Measurements from ENCODE around the gene NELL1.

Gene NELL1

DNA sequence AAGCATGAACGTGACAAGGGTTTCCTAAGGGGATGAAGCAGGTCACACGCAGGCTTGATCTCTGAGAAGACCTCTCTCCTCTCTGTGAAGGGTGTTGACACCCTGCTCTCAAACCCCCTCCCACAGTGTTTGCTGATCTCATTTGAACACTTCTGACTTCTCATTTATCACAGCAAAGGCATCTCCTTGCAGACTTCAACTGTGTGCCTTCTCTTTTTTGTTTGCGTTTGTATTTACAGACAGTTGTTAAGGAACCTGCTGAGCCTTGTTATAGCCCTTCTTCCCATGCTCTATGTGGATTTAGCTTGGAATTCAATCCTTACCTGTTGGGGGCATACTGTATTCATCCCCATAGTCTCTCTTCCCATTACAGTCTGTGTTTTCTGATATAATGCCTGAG lies 206.5 kb downstream of the NELL1 start:
- DNase-seq (ENCODE audit: low read depth): no peak

DNA sequence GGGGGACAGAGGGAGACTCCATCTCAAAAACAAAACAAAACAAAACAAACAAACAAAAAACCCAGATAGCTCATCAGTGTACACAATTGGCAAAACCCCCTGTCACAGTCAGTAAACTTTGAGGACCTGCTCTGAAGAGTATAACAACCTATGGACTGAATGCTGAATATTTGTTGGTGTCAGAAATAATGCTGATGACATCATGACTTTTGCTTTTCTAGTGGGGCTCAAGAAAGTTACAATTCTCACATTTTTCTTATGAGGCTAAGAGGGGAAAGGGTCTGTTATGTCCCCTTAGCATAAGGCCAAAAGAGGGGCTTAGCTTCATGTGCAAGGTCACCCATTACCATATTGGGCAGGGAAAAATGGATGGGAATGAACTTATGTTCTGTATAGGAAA lies 207.4 kb downstream of the NELL1 start:
- DNase-seq (ENCODE audit: low read depth): no peak

DNA sequence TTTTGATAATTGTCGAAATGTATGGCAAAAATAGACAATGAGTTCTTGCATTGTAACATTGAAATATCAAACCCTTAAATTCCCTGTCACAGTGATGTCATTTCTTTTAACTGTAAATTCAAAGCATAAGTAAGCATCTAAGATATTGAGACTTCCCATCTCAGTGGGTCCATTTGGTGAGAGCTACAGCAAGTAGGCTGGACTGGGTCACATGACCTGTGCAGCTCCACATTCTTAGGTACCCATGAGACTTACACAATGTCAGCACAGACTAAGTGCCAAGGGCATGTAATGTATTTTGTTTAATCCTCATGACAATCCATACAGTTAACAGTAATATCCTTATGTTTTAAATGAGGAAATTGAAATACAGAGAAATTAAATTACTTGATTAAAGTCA lies 210.7 kb downstream of the NELL1 start:
- no peak for DNase-seq (ENCODE audit: low read depth)

DNA sequence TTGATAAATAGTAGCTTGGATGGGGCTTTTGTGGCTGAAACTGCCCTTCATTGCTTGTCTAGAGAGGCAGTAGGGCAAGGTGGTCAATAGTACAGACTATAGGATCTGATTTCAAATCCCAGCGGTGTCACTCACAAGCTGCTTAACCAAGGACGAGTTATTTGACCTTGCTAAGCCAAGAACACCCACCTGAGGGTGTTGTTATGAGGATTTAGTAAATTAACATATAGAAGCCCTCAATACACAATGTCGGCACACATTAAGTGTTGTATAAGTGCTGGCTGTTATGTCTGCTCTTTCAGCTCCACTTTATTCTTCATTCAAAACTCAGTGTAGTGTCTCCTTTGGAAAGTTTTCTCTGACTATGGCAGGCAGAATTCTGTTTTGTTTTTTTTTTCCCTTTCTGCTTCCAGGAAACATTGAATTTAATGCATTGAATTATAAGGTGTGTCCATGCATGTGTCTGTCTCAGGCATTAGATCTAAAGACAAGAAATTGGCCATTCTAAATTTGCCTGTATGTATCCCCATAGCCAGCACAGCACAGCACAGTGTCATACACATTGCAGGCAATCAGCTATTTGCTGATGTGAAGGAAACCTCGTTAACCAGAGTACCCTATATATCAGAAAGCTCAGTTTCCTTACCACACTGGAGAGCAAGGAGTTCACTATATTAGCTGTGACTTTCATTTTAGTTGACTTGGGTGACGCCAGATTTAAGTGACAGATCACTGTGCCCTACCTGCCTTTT lies 212.1 kb downstream of the NELL1 start:
- DNase-seq (ENCODE audit: low read depth): no peak

DNA sequence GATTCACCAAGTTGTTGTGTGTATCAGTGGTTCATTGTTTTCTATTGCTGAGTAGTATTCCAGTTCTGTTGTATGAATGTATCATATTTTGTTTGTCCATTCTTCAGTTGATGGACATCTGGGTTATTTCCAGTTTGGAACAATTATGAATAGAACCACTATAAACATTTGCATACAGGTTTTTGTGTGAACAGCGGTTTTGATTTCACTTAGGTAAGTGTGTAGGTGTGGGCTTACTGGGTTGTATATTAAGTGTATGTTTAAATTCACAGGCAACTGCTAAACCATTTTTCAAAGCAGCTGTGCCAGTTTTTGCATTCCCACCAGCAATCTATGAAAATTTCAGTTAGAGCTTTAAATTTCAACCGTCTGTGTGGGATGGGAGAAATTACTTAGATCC lies 217.8 kb downstream of the NELL1 start:
- no peak for DNase-seq (ENCODE audit: low read depth)

DNA sequence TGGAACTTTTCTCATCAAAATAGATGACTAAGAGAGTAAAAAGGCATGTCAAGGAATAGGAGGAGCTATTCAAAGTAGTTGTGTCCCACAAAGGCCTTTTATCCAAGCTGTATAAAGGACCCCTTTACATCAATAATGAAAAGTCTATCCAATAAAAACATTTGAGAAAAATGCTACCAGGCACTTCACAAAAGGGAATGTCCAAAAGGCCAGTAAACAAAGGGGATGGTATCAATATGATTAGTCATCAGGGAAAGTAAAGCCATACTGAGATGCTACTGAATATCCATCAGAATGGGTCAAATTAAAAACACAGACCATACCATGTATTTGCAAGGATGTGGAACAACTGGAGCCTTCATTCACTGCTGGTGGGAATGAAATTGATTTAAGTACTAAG lies 224.9 kb downstream of the NELL1 start:
- DNase-seq (ENCODE audit: low read depth): no peak

DNA sequence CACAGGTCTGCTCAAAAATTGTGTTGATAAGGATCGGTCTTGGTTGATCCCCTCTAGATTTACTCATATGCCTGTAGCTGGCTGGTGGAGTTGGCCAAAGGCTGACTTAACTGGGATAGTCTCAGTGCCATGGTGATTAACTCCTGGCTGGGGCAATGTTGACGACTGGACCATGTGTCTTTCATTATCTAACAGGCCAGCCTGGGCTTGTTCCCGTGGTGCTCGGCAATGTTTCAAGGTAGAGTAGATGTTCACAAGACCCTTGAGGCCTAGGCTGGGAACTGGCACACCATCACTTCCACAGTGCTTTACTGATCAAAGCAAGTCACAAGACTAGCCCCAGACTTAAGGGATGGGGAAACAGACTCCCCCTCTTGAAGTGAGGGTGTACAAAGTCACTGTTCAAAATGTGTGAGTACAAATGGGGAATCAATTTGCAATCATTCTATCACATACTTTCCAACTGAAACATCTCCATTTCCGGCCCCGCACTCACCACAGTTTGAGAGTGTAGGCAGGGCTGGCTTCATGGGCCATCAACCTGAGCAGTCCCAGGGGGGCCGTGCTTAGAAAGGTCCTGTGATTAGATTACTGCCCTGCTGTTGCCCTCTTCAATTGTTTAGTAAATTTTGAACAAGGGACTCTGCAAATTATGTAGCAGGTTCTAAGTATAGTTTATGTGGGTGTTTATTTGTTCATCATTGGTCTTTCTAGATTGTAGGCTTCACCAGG lies 240.8 kb downstream of the NELL1 start:
- DNase-seq (ENCODE audit: low read depth): no peak

DNA sequence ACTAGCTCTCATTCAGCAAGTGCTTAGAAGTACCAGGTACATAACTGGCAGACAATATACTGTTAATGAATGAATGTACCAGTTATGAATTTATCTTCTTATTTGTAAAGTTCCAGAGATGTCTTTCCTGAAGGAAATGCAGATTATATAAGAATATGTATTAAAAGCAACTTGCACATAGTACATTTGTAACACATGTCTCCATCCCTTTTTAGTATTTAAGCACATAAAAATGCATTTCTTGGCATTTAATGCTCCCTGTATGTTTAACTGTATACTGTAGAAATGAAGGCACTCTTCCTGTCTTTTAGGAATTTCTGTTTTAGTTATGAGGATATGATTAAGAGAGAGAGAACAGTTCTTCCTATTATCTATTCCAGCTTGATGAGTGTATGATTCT lies 241.3 kb downstream of the NELL1 start:
- no peak for DNase-seq (ENCODE audit: low read depth)

DNA sequence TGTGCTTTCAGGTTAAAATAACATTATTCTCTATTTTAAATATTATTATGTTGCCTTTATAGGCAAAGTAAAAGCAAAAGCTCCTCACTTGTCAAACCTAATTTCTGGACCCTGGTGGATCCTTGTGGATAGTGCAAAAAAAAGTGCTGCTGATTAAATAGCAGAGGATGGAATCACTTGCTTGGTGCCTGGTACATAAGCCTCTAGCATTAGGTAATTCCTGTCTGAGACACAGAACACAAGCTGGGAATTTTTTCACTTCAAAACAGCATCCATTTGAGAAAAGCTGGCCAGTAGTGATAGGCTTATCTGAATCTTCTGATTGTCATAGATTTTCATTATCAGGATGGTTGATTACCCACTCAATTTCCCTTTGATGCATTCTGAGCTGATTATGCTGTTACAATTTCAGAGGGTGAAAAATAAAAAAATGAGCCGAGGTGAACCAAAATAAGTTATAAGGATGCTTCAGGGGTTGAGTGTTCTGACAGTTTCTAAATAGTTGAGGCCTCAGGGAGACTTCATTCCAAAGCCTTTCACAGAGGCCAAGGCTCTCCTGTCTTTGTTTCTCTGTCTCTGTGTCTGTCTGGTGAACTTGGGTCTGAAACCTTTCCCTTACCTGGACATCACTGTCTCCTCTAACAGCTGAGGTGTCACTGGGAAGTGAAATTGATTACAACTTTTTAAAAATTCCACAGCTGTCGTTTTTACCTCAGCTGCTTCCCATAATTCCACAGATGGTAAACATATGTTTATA lies 242.9 kb downstream of the NELL1 start:
- no peak for DNase-seq (ENCODE audit: low read depth)

DNA sequence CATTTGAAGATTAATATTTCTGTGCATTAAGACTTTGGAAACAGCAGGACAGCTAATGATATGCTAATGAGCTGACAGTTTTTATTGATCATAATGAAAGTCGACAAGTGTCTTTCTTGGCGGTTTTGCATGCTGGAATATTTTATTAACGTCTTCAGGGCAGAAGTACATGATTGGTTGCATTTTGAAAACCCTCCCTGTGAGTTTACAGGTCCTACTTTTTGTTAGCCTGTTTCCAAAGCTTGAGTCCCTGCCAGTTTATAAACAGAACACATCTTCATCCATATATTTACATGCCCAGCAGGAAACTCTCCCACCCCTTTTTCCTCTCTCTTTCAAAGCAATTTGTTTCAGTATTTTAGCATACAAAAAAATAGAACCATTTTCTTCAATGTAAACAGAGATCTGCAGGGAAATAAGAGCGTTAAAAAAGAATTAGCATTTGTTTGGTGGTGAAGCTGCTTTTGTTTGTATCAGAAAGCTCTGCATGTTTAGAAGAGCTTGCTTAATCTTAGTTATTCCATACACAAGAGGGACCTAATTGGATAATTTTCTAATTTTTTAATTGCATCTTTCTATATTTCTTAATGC lies 243.6 kb downstream of the NELL1 start:
- no peak for DNase-seq (ENCODE audit: low read depth)

DNA sequence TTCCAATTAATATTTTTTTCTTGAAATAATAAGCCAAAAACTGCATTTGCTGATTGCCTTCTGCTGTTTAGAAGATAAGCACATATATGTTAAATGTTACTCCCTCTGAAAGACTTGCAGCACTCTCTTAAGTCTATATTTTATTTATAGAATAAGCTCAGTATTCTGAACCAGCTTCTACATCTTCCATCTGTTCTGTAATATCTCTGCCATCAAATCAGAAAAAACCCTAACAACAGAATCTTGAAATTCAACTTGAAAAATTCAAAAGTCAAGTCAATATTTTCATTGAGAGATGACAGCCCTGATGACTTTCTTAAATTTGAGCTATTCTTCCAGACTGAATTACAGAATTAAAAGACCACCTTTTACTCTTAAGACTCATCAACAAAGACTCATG lies 247.9 kb downstream of the NELL1 start:
- no peak for DNase-seq (ENCODE audit: low read depth)

DNA sequence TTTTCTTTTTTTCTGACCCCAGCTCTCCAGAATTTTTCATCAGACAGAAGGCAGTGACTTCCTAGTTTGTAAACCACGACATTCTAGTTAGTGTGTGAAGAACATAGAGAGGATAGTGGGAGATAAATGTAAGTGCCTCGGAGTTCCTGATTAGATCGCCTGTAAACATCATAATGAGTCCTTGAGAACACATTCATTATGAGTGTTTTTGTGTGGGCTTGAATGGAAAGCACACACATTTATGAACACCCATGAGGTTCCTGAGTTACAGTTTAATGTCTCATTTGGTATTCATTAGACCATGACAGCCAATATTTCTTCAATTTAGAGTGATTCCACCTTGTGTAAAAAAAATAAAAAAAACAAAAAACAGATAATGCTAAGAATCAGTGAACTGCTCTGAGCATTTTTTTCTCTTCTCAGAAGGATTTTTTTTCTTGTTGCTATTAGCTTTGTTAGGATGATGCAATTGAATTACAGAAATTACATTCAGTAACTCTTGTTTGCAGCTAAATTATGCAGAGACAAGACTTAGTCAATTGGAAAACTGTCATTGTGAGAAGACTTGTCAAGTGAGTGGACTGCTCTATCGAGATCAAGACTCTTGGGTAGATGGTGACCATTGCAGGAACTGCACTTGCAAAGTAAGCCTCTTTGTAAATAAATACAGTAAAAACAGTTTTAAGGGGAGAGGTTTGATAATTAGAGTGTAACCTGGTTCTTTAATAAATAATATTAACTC lies 257.6 kb downstream of the NELL1 start:
- no peak for DNase-seq (ENCODE audit: low read depth)

DNA sequence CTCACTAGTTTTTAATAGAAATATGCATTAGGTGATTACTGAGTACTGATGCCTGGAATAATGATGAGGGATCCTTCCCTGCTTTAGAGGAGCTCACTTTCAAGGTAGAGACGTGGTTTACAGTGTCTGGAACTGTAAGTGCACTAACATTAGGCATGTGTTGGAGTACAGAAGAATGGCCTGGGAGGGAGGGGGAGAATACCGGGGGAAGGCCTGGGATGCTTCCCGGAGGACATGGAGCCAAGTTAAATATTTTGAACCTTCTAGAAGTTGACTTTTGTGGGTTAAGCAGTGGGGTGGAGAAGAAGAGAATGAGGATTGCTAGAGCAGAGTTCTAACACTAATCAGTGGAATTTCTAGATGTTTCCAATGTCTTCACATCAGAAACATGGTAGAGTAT lies 261.6 kb downstream of the NELL1 start:
- DNase-seq (ENCODE audit: low read depth): no peak

DNA sequence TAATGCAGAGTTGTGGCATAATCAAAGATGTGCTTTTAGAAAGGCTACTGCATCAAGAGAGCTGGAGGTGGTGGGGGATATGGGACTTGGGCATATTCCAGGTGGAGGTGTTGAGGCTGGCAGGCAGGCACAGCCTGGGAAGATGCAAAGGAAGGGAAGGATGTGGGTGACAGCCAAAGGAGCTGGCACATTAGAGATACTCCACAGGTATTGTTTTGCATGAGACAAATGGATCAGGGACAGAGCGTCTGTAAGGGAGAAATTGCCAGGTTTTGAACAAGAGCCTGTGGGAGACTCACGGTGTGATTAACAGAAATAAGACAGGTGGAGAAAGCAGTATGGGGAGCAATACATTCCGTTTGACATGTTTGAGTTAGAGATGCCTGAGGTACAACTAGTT lies 263.7 kb downstream of the NELL1 start:
- no peak for DNase-seq (ENCODE audit: low read depth)

DNA sequence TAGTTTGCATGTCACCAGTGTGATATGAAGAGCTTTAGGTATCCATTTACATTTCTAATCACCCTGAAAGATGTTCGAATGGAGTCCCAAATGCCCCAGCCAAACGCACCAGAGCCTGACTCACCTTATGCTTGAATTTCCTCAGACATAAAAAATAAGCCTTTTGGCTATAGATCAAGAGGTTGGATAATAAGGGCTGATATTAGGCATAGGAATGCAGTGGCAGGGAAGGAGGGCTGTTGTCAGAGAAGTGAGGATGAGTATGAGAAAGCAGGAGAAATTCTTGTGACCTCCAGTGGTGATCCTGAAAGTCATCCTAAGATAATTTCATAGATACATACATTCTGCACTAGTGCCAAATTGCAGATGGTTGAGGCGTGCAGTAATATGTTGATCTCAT lies 264.6 kb downstream of the NELL1 start:
- DNase-seq (ENCODE audit: low read depth): no peak

DNA sequence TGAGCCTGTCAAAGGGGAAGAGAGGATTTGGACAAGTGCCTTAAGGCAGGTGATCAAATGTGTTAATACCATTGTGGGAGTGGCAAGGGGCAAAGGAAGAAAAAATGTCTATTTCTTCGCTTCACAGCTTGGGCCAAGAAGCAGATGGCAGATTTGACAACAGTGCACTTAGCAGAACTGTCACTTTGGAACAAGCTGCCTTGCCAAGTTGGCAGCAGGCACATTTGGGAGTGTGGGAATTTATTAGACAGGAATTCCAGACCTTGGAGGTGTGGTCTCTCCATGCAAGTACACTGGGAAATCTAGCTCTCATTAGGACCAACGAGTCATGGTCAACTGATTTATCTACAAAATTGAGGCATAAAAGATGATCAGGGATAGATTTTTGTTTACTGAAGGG lies 265.1 kb downstream of the NELL1 start:
- no peak for DNase-seq (ENCODE audit: low read depth)

DNA sequence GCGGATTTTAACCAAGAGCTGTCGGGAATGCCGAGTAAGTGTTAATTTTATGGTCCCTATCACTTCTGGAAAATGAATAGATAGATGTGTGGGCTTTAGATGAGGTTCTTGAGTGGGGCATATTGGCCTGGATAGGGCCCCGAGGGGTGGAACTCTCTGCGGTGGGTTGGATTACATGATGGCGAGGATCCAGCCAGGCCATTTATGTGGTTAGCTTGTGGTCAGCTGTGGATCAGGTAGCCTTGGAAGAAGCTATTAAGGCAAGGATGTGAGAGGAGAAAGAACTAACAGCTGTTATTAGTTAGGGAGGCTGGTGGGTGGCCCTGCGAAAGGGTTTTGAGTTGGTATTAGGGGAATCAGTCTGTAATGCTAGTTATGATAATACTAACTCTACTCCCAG lies 268.4 kb downstream of the NELL1 start:
- DNase-seq (ENCODE audit: low read depth): no peak

DNA sequence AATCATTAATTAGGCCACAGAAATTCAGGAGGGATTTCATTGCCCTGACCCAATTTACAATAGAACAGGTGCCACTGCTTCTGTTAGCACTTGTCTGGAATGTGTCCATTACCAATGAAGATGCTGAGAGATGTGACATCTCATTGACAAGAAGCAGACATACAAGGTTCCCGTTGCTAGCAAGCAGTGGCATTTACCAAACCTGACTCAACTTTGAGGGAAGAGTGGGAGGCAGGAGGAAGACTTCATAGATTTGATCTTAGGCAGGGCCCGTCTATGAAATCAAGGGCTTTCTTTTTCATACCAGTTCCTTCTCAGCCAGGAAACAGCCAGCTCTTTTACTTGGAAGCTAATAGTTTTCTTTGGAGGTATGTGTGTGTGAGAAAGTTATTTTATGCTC lies 280.2 kb downstream of the NELL1 start:
- no peak for DNase-seq (ENCODE audit: low read depth)

DNA sequence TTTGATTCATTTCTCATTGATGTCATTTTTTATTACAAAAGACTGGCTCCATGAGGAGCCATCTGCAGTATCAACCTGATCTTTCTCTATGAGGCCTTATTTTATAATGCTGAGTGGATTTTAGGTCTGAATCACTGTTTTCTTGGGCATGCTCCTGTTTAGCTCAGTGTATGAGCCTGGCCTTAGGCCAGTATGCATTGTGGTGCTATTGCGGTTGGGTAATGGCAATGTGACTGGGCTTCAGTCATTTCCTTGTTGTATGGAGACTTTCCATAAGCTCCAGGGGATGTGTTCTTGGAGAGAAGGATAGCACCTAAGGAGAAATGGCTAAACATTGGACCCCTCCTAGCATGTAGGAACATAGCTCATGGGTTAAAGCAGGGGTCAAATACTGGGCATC lies 293.2 kb downstream of the NELL1 start:
- peak; percentile 15 for DNase-seq (ENCODE audit: low read depth)

DNA sequence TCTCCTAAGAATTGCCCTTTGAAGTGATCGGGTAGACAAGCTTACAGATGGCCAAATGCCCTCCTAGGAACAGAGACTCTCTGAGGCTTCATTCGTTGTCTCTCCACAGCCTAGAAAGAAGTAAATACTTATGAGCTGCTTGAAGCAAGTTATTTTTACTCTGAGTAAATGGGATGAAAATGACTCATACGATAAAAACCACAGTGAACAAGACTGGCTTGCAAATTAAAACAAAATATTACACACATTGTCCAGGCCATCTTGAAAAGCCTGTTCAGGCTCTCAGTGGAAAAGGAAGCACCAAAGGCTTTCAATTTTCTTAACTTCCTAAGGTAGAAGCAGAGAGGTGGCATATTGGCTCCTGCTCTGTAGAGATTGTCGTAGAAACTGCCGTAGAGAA lies 294.2 kb downstream of the NELL1 start:
- DNase-seq (ENCODE audit: low read depth): no peak

DNA sequence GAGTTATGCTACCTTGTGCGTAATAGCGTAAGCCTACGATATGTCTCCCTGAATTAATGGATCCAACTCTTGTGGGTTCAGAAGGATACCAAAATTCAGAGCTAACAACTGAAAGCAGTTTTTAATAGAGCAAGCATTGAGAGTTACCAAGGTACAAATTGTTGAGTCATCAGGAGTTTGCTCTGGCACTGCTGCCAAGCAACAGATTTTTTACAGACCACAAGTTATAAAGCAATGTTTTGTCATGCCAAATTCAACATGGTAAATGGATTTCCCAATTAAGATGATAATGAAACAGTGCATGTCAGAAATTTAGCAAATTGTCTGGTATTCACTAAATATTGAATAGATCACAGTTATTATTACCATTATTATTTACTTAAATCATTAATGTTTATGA lies 295.6 kb downstream of the NELL1 start:
- DNase-seq (ENCODE audit: low read depth): no peak

DNA sequence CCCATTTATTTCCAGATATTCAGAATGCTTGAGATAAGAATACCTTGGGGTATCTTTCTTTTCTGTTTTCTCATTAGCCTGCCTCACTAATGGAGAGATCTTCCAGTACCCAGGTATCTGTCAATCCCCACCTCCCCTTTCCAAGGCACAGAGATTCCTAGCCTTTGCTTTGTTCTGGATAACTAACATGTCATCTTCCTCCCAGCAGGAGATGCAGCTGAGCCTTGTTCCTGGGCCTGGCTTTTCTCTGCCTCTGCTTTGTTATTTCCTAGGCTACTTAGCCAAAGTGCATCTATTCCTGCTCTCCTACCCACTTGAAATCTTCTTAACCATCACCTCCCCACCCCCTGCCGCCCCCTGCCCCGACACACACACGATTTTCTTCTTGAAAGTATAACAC lies 297.1 kb downstream of the NELL1 start:
- DNase-seq (ENCODE audit: low read depth): no peak

Data from stromal cell of bone marrow (primary cell).